Vagina (tissue), 2 donors: ENCODE results near the gene CPLX1.

Source experiments
- POLR2A ChIP-seq, 2 donors: fragments of 450-650 bp; IDR thresholded peaks; one replicate each; pipeline ENCODE4 v1.6.1; 2017; ENCODE audit warnings: antibody characterized with exemption in 2 of 2, mild to moderate bottlenecking in 2 of 2, moderate library complexity in 2 of 2
- TF ChIP-seq, protein P1 (sequence below), 3 experiments: fragments of 450-650 bp in 2 of 3; fragments of 200-600 bp in 1 of 3; sonication (generic) in 1 of 3; IDR thresholded peaks; one replicate each; pipeline ENCODE4 v1.5.1; 2017 to 2019; ENCODE audit warnings: antibody characterized with exemption in 3 of 3, mild to moderate bottlenecking in 2 of 3, moderate library complexity in 2 of 3

DNA sequence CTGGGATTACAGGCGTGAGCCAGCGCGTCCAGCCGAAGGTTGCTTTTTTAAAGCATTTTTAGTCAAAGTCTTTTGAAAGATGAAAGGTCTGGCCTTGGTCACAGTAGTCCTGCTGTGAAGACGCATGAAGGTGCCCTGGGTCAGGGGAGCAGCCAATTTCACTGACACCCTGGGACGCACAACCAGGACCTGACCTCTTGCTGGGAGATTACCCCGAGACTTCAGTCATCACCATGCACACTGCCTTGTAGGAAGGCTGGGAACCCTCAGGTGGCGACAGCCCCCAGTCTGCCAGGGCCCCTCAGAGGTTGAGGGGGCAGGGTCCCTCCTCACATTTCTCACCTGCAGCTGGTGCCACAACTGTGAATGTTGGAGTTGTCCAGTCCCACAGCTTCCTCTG lies 53.2 kb downstream of the CPLX1 start:
- TF ChIP-seq, protein P1, sequence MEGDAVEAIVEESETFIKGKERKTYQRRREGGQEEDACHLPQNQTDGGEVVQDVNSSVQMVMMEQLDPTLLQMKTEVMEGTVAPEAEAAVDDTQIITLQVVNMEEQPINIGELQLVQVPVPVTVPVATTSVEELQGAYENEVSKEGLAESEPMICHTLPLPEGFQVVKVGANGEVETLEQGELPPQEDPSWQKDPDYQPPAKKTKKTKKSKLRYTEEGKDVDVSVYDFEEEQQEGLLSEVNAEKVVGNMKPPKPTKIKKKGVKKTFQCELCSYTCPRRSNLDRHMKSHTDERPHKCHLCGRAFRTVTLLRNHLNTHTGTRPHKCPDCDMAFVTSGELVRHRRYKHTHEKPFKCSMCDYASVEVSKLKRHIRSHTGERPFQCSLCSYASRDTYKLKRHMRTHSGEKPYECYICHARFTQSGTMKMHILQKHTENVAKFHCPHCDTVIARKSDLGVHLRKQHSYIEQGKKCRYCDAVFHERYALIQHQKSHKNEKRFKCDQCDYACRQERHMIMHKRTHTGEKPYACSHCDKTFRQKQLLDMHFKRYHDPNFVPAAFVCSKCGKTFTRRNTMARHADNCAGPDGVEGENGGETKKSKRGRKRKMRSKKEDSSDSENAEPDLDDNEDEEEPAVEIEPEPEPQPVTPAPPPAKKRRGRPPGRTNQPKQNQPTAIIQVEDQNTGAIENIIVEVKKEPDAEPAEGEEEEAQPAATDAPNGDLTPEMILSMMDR (IDR thresholded peaks at IDR 0.05): no peak
- TF ChIP-seq POLR2A (IDR thresholded peaks at IDR 0.05): no peak
